HepG2 (cell line): ENCODE data around the gene KLHDC4.

Experiments
- ATF1 ChIP-seq: IDR thresholded peaks from 2 replicates; pipeline ENCODE4 v1.6.1; 2016; ENCODE audit warnings: mild to moderate bottlenecking, control low read depth
- ELF1 ChIP-seq: sonication (generic); formaldehyde crosslinking; IDR thresholded peaks from 2 replicates; pipeline ENCODE4 v1.4.0; 2020; ENCODE audit warnings: missing genetic modification reagents
- EZH2 ChIP-seq: conservative IDR thresholded peaks from 2 replicates; pipeline ENCODE4 v1.6.1; 2012; ENCODE audit warnings: mild to moderate bottlenecking, low read depth, low read length, moderate library complexity
- MXI1 ChIP-seq: IDR thresholded peaks from 3 replicates; pipeline ENCODE4 v1.6.1; 2012; ENCODE audit warnings: low read depth, low read length, inconsistent platforms, borderline replicate concordance
- SAFB2 ChIP-seq: sonication (generic); formaldehyde crosslinking; IDR thresholded peaks from 2 replicates; pipeline ENCODE4 v1.5.1; 2020; ENCODE audit warnings: missing genetic modification reagents, low read depth, mild to moderate bottlenecking, borderline replicate concordance
- SIN3A ChIP-seq: IDR thresholded peaks from 2 replicates; pipeline ENCODE4 v1.6.1; 2011; ENCODE audit warnings: low read depth, mild to moderate bottlenecking, control low read depth, low read length, borderline replicate concordance
- SIX1 ChIP-seq: sonication (generic); formaldehyde crosslinking; IDR thresholded peaks from 2 replicates; pipeline ENCODE4 v1.4.0; 2020; ENCODE audit warnings: missing genetic modification reagents, borderline replicate concordance
- SMC3 ChIP-seq: IDR thresholded peaks from 2 replicates; pipeline ENCODE4 v1.6.1; 2011; ENCODE audit warnings: low read length, improper control_type of control experiment
- SOX6 ChIP-seq, 2 experiments: fragments of 450-650 bp in 1 of 2; sonication (generic) in 1 of 2; formaldehyde crosslinking in 1 of 2; IDR thresholded peaks; 2 replicates each; pipeline versions ENCODE4 v1.4.0 to v1.6.1; 2017 to 2020; ENCODE audit warnings: antibody characterized with exemption in 1 of 2, mild to moderate bottlenecking in 1 of 2, missing genetic modification reagents in 1 of 2
- ZNF18 ChIP-seq: sonication (generic); formaldehyde crosslinking; IDR thresholded peaks from 2 replicates; pipeline ENCODE4 v1.8.0; 2022; ENCODE audit warnings: mild to moderate bottlenecking, missing genetic modification reagents; ENCODE audit not compliant: insufficient replicate concordance
- ZNF33A ChIP-seq: sonication (generic); formaldehyde crosslinking; IDR thresholded peaks from 2 replicates; pipeline ENCODE4 v1.5.1; 2020; ENCODE audit warnings: missing genetic modification reagents, mild to moderate bottlenecking, moderate library complexity, borderline replicate concordance
- TF ChIP-seq, protein P1 (sequence below): sonication (generic); formaldehyde crosslinking; IDR thresholded peaks from 2 replicates; pipeline ENCODE4 v1.4.0; 2020; ENCODE audit warnings: mild to moderate bottlenecking, missing genetic modification reagents
- TF ChIP-seq, protein P2 (sequence below): sonication (generic); formaldehyde crosslinking; IDR thresholded peaks from 2 replicates; pipeline ENCODE4 v1.5.0; 2020; ENCODE audit warnings: mild to moderate bottlenecking, missing genetic modification reagents, moderate library complexity

DNA sequence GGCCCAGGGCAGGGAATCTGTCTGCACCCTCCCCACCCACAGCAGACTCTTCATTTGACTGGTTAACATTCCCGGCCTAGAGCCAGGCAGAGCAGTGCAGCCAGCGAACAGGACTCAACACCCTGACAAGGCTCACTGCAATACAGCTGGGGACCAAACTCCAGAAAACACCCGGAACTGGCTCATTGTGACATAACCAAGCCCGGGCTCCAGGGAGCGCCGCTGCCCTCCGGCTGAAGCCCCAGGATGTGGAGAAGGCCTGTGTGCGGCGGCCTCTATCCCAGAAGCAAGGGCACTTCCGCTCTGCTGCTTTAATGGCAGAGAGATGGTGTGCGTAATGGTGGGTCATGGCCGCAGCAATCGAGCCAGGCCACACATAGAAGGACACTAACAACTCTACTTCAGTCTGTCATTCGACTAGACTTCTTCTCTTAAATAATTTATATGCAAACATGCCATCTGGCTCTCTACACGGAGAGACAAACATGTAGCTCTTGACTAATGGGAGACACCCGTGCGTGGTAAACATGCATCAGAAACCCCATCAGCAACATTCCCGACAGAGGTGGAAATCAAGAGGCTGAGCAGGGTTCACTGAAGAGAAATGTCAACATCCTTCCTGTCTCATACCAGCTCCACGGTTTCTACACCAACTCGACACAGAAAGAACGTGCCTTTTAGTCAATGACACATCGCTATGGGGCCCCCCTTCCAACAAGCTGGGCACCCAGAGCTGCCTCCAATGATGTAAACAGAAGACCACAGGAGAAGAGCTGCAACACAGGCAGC is 18.0 kb downstream of the KLHDC4 start:
- TF ChIP-seq, protein P1, sequence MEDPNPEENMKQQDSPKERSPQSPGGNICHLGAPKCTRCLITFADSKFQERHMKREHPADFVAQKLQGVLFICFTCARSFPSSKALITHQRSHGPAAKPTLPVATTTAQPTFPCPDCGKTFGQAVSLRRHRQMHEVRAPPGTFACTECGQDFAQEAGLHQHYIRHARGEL (CRISPR knock-in tag): no peak
- TF ChIP-seq ZNF33A (CRISPR knock-in tag) (no peak), ELF1 (no peak), SAFB2 (CRISPR knock-in tag) (no peak), SIX1 (CRISPR knock-in tag) (no peak), EZH2 (no peak), SOX6 (IDR thresholded peaks at IDR 0.05) (no peak), SOX6 (CRISPR knock-in tag; IDR thresholded peaks at IDR 0.05) (no peak), MXI1 (no peak), SIN3A (no peak), SMC3 (no peak), ATF1 (no peak), ZNF18 (CRISPR knock-in tag) (no peak)
- TF ChIP-seq, protein P2, sequence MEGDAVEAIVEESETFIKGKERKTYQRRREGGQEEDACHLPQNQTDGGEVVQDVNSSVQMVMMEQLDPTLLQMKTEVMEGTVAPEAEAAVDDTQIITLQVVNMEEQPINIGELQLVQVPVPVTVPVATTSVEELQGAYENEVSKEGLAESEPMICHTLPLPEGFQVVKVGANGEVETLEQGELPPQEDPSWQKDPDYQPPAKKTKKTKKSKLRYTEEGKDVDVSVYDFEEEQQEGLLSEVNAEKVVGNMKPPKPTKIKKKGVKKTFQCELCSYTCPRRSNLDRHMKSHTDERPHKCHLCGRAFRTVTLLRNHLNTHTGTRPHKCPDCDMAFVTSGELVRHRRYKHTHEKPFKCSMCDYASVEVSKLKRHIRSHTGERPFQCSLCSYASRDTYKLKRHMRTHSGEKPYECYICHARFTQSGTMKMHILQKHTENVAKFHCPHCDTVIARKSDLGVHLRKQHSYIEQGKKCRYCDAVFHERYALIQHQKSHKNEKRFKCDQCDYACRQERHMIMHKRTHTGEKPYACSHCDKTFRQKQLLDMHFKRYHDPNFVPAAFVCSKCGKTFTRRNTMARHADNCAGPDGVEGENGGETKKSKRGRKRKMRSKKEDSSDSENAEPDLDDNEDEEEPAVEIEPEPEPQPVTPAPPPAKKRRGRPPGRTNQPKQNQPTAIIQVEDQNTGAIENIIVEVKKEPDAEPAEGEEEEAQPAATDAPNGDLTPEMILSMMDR (CRISPR knock-in tag): peak; percentile 15; the same call in 1 of the 2 replicates
